ENCODE data around the gene PPFIA3.

The PPFIA3 gene

GRCh38 chr19:49150106-49150943 lies 31.0 kb downstream of the PPFIA3 start:
- H3K27me3 ChIP-seq (ENCODE audit: low read length): no peaks in the 10 kb centered on the region
- H4K20me1 ChIP-seq (ENCODE audit: low read depth, low read length): no peaks in the 10 kb centered on the region
- H3K79me2 ChIP-seq (ENCODE audit: insufficient read depth, low read length): no peaks in the 10 kb centered on the region
- H3K9ac ChIP-seq (ENCODE audit: low read length): peak overlapping the region; percentile 44
- peak overlapping the region; percentile 45 for H3K4me3 ChIP-seq (ENCODE audit: insufficient read depth, low read length, poor library complexity, severe bottlenecking)
- 0 out of 2 replicates have a peak, but pooled peaks cover 5% of the 10 kb centered on the region for H3F3A ChIP-seq (ENCODE audit: insufficient read depth)
- H3K27ac ChIP-seq (ENCODE audit: low read depth, low read length): no peak overlapping the region
- no peaks in the 10 kb centered on the region for H3K9me2 ChIP-seq (replicated peaks; ENCODE audit: insufficient read depth, low read length)
- no peaks in the 10 kb centered on the region for H3K36me3 ChIP-seq (ENCODE audit: low read length)
- no peak for TF ChIP-seq EZH2phosphoT487 (conservative IDR thresholded peaks at IDR 0.05; ENCODE audit: low read length)
- TF ChIP-seq, protein P1, sequence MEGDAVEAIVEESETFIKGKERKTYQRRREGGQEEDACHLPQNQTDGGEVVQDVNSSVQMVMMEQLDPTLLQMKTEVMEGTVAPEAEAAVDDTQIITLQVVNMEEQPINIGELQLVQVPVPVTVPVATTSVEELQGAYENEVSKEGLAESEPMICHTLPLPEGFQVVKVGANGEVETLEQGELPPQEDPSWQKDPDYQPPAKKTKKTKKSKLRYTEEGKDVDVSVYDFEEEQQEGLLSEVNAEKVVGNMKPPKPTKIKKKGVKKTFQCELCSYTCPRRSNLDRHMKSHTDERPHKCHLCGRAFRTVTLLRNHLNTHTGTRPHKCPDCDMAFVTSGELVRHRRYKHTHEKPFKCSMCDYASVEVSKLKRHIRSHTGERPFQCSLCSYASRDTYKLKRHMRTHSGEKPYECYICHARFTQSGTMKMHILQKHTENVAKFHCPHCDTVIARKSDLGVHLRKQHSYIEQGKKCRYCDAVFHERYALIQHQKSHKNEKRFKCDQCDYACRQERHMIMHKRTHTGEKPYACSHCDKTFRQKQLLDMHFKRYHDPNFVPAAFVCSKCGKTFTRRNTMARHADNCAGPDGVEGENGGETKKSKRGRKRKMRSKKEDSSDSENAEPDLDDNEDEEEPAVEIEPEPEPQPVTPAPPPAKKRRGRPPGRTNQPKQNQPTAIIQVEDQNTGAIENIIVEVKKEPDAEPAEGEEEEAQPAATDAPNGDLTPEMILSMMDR (IDR thresholded peaks at IDR 0.05; ENCODE audit: insufficient read depth, low read length, poor library complexity, severe bottlenecking): no peak
- H2AFZ ChIP-seq (ENCODE audit: low read depth, low read length, severe bottlenecking): peak overlapping the region; percentile 71
- H3K4me2 ChIP-seq (ENCODE audit: low read depth, low read length, poor library complexity, severe bottlenecking): peak overlapping the region; percentile 48
- no peaks in the 10 kb centered on the region for H3K9me3 ChIP-seq (ENCODE audit: insufficient read depth, low read length)

DNA sequence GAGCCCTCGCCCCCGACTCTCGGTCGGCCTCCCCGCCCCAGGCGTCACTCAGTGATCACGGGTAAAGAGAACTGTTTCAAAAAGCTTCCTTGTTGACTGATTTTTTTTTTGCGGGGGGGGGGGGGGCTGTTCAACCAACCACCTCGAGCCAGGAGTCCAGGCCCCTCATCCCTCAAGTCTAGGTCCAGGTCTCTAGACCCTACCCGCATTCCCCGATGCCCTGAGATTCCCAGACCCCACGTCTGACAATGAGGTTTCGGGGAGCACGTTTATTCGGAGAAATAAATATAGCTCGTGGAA lies 31.6 kb downstream of the PPFIA3 start:
- Histone ChIP-seq H3K27me3 (ENCODE audit: low read length) (no peaks in the 10 kb centered on the region), H3K27ac (ENCODE audit: low read depth, low read length) (no peak overlapping the region)

GRCh38 chr19:49151267-49152118 lies 32.1 kb downstream of the PPFIA3 start:
- H3K9me3 ChIP-seq (ENCODE audit: insufficient read depth, low read length): no peaks in the 10 kb centered on the region
- TF ChIP-seq, protein P1 (IDR thresholded peaks at IDR 0.05; ENCODE audit: insufficient read depth, low read length, poor library complexity, severe bottlenecking): no peak
- no peak for TF ChIP-seq EZH2phosphoT487 (conservative IDR thresholded peaks at IDR 0.05; ENCODE audit: low read length)
- H3K4me3 ChIP-seq (ENCODE audit: insufficient read depth, low read length, poor library complexity, severe bottlenecking): no peak overlapping the region
- no peak overlapping the region for H3K4me2 ChIP-seq (ENCODE audit: low read depth, low read length, poor library complexity, severe bottlenecking)
- no peak overlapping the region for H3K9ac ChIP-seq (ENCODE audit: low read length)
- 0 out of 2 replicates have a peak, but pooled peaks cover 5% of the 10 kb centered on the region for H3F3A ChIP-seq (ENCODE audit: insufficient read depth)
- no peaks in the 10 kb centered on the region for H3K9me2 ChIP-seq (replicated peaks; ENCODE audit: insufficient read depth, low read length)
- H2AFZ ChIP-seq (ENCODE audit: low read depth, low read length, severe bottlenecking): no peak overlapping the region
- H4K20me1 ChIP-seq (ENCODE audit: low read depth, low read length): no peaks in the 10 kb centered on the region
- no peak overlapping the region for H3K27ac ChIP-seq (ENCODE audit: low read depth, low read length)
- H3K36me3 ChIP-seq (ENCODE audit: low read length): no peaks in the 10 kb centered on the region
- H3K27me3 ChIP-seq (ENCODE audit: low read length): no peaks in the 10 kb centered on the region
- no peaks in the 10 kb centered on the region for H3K79me2 ChIP-seq (ENCODE audit: insufficient read depth, low read length)

More for the DNA sequence above, 31.6 kb downstream of the PPFIA3 start:
- Histone ChIP-seq H3K4me2 (ENCODE audit: low read depth, low read length, poor library complexity, severe bottlenecking) (peak overlapping the region; percentile 48), H3F3A (ENCODE audit: insufficient read depth) (0 out of 2 replicates have a peak, but pooled peaks cover 5% of the 10 kb centered on the region), H3K9ac (ENCODE audit: low read length) (peak overlapping the region; percentile 44), H2AFZ (ENCODE audit: low read depth, low read length, severe bottlenecking) (peak overlapping the region; percentile 71), H3K36me3 (ENCODE audit: low read length) (no peaks in the 10 kb centered on the region), H3K79me2 (ENCODE audit: insufficient read depth, low read length) (no peaks in the 10 kb centered on the region), H3K9me3 (ENCODE audit: insufficient read depth, low read length) (no peaks in the 10 kb centered on the region), H3K9me2 (replicated peaks; ENCODE audit: insufficient read depth, low read length) (no peaks in the 10 kb centered on the region), H4K20me1 (ENCODE audit: low read depth, low read length) (no peaks in the 10 kb centered on the region), H3K4me3 (ENCODE audit: insufficient read depth, low read length, poor library complexity, severe bottlenecking) (peak overlapping the region; percentile 45)
- TF ChIP-seq, protein P1 (IDR thresholded peaks at IDR 0.05; ENCODE audit: insufficient read depth, low read length, poor library complexity, severe bottlenecking): no peak
- TF ChIP-seq EZH2phosphoT487 (conservative IDR thresholded peaks at IDR 0.05; ENCODE audit: low read length): no peak

All from SU-DHL-6 (cell line).